GM10266 (cell line): ENCODE results near the gene CREB3L4.

Experiments
- DNase-seq: peaks from one replicate; pipeline ENCODE4 v3.0.0; 2012; ENCODE audit errors: extremely low spot score
- CTCF ChIP-seq: IDR thresholded peaks from 2 replicates; pipeline ENCODE4 v1.5.1; 2012; ENCODE audit warnings: mild to moderate bottlenecking, low read depth; ENCODE audit not compliant: control insufficient read depth, insufficient read depth; ENCODE audit errors: missing control alignments

Gene CREB3L4

DNA sequence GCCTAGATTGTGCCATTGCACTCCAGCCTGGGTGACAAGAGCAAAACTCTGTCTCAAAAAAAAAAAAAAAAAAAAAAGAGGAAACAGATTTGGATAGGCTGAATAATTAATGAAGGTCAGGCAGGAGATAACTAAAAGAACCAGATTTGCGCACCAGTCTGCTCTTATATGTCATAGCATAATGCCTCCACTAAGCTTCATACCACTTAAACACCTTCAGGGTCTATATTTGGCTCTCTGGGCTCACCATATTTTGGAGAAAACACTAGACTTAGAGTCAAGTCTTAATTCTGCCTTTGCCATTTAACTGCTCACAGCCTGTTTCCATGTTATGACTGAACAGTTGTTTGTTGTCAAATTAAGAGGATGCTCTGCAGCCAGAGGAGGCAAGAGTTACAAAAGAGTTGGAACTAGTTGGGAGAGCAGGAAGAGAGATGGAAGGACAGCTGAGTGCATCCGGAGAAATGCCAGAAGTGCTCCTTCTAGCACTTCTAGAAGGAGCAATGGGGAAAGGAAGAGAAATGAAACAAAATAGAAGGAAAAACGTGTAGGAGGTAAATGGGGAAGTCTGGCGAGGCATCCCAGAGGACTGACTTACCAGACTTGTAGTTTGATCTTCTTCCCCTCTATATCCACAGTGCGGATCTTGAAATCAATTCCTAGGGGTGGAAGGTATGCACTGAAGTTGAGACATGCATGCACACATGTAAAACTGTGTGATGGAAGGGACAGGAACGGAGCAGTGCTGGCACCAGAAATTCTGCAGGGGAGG lies 16.6 kb downstream of the CREB3L4 start:
- TF ChIP-seq CTCF, result no peak
- DNase-seq, result no peak

DNA sequence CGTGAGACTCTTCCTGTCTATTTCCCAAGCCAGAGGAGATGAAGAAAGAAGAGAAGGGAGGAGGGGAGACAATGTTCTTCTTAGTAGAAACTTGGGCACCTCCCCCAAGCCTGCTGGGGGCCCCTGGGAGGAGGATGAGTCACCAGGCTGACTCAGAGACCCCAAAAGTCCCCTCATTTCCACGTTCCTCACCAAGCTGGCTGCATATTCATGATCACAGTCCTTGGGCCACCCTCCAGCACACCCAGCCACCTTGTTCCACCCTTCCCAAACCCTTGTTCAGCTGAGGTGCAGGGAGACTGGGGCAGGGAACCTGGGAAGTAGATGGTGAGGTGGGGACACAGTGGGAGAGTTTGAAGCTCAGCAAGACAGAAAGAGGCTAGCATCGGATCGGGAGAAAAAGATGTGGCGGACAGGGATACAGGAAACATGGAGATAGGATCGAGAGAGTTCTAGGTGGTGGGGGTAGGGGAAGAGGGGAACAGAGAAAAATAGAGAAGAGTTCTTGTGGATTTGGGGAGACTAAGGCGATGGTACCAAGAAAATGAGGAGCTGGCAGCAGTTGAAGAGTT lies 17.7 kb downstream of the CREB3L4 start:
- TF ChIP-seq CTCF, result no peak
- DNase-seq, result no peak

- no peak for TF ChIP-seq CTCF
- no peak for DNase-seq
These were observed 18.4 kb downstream of the CREB3L4 start, which contains the start of gene RAB13 for GRCh38 chr1:153985941-153986761. RAB13 (minus strand) TSS chr1:153986339; CDS start chr1:153986236, 103 bp downstream.

DNA sequence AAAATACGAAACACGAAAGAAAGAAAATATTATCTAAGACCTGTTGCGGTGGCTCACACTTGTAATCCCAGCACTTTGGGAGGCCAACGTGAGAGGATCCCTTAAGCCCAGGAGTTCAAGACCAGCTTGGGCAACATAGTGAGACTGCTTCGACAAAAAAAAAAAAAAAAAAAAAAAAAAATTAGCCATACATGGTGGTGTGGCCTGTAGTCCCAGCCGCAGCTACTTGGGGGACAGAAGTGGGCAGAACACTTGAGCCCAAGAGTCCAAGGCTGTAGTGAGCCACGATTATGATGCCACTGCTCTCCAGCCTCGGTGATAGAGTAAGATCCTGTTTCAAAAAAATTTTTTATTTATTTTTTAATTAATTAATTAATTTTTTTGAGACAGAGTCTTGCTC lies 19.9 kb downstream of the CREB3L4 start:
- no peak for TF ChIP-seq CTCF
- DNase-seq, result no peak

DNA sequence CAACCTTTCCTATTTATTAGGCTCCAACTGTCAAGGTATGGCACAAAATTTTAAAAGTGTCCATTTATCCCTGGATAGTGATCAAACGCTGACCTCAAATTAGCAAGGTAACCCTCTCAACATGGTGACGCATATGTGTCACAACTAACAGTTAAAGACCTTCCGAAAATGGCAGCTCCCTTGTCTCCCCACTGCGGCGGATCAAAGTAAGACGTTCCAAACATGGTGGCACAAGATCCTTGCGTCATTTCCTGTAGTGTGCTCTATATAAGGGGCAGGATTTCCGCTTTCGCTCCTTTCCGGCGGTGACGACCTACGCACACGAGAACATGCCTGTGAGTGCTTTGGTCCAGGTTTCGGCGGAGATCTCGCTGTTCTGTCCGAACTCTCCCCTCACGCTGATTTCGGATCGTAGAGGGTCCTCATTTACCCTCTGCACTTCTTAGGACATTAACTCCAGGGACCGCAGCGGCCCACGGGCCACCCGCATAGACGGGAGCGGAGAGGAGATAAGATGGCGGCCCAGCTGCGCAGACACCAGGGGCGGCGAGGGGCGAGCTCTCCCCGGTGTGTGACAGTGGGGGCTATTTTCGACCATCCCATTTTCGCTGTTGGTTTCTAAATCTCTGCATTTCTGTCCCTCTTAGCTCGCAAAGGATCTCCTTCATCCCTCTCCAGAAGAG lies 22.9 kb downstream of the CREB3L4 start, which contains the start of gene RPS27:
RPS27 (plus strand) TSS at position 295 of the 683 bp plus-strand sequence; CDS start at position 330, 35 bp downstream.
- DNase-seq, result peak; percentile 94
- TF ChIP-seq CTCF, result no peak

GRCh38 chr1:153991151-153991630 lies 23.5 kb downstream of the CREB3L4 start:
- DNase-seq, result no peak
- TF ChIP-seq CTCF, result no peak
